ENCODE measurements around the gene TOM1L2.
"Not testable (repeated sequence)": the region's sequence is repeated elsewhere in the genome, so short reads cannot be mapped to it uniquely, and the experiment has no call there.

TOM1L2 gene

DNA sequence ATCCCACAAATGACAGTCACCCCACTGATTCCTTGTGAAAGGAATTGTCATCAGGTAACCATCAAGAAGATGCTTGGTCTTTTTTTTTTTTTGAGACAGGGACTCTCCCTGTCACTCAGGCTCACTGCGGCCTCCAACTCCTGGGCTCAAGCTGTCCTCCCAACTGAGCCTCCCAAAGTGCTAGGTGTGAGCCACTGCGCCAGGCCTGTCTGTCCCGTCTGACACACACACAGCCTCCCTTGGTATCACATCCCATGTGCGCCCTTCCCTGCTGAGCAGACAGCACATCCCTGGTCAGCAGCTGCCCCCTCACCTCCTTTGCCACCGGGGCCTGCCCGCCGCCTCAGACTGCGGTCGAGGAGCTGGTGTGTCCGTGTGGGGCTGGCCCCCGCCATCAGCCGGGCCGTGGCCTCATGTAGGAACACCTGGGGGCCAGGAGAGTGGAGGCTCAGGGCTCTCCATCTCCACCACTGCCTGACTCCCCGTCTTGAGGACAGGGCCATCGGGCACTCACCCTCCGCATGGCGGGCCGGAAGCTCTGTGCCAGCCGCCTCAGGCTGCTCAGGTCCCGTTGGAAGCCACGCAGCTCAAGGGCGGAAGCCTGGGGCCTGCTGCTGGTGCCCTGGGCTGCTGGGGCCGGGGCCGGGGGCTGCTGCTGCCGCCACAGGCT is 159.0 kb downstream of the TOM1L2 start:
- peaks cover 90% of the 10 kb centered on the region for H3K36me3 Mint-ChIP-seq (ENCODE audit: insufficient read depth)
- H3K4me3 Mint-ChIP-seq, result peak overlapping the region; percentile 10 to 13
- no peaks in the 10 kb centered on the region for H3K9me3 Mint-ChIP-seq
- ATAC-seq (replicated peaks), result no peak
- H3K27me3 Mint-ChIP-seq, result no peaks in the 10 kb centered on the region
- H3K27ac Mint-ChIP-seq, result peak overlapping the region; percentile 13 to 67
- no peak for DNase-seq
- H3K4me1 Mint-ChIP-seq (ENCODE audit: low read depth in 2 of 2), result peaks cover 0 to 10% of the 10 kb centered on the region in 2 donors

- Mint-ChIP-seq H3K36me3 (ENCODE audit: insufficient read depth) (peaks cover 88% of the 10 kb centered on the region), H3K27me3 (no peaks in the 10 kb centered on the region), H3K9me3 (no peaks in the 10 kb centered on the region), H3K27ac (peak overlapping the region; percentile 13 to 67), H3K4me1 (ENCODE audit: low read depth in 2 of 2) (peaks cover 0 to 10% of the 10 kb centered on the region in 2 donors), H3K4me3 (peak overlapping the region in 1 of 2 donors; percentile 18)
- peak; percentile 66 to 77 (median 70) for DNase-seq
- ATAC-seq (replicated peaks), result peak; percentile 59
These were observed 159.8 kb downstream of the TOM1L2 start for GRCh38 chr17:17812211-17813054.

- Mint-ChIP-seq H3K9me3 (no peaks in the 10 kb centered on the region), H3K27ac (peak overlapping the region; percentile 41 to 80), H3K4me3 (no peak overlapping the region), H3K36me3 (ENCODE audit: insufficient read depth) (peaks cover 84% of the 10 kb centered on the region), H3K4me1 (ENCODE audit: low read depth in 2 of 2) (peaks cover 0 to 10% of the 10 kb centered on the region in 2 donors), H3K27me3 (no peaks in the 10 kb centered on the region)
- ATAC-seq (replicated peaks) (no peak), DNase-seq (no peak)
These were observed 160.6 kb downstream of the TOM1L2 start for GRCh38 chr17:17811381-17812210.

- Mint-ChIP-seq H3K4me1 (ENCODE audit: low read depth in 2 of 2) (peaks cover 0 to 10% of the 10 kb centered on the region in 2 donors), H3K27me3 (no peaks in the 10 kb centered on the region), H3K4me3 (peak overlapping the region in 1 of 2 donors; percentile 27), H3K27ac (peak overlapping the region; percentile 41 to 80), H3K9me3 (no peaks in the 10 kb centered on the region), H3K36me3 (ENCODE audit: insufficient read depth) (peaks cover 79% of the 10 kb centered on the region)
- DNase-seq (no peak), ATAC-seq (replicated peaks) (no peak)
These were observed 161.3 kb downstream of the TOM1L2 start for GRCh38 chr17:17810895-17811248.

DNA sequence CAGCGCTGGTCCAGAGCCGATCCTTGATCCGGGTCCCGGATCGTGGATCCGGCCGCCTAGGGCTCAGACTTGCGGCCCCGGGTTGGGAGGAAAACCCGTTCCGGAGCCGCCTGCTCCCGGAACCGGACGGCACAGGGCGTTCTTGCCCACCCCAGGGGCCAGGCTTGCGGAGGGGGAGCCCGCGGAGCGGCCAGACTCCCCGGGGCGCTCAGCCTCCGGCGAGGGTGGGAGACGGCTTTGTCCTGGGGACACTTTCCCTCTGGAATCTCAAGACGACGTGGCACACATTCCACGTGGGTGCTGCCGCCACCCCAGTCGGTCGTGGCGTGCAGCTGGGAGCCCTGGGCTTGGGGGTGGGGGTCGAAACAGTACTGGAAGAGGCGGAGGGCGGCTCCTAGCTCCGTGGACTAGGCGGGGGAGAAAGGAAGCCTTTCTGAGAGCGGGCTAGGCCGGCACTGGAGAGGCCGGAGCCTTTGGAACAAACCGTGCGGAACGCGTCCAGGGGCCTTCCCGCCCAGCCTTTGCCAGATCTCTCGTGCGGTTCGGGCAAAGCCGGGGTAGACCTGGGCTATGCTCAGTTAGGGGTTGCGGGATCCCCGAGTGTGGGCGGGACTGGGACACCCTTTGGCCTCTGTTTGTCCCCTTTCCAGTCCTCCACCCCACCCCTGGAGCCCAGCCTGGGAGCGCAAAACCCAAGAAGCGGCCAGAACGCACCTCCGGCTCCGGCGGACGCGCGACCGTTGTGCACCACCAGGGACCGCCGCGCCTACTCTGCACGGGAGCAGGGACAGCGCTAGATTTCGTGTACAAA is 161.9 kb downstream of the TOM1L2 start:
- no peaks in the 10 kb centered on the region for H3K9me3 Mint-ChIP-seq
- ATAC-seq (replicated peaks) (no peak), DNase-seq (no peak)
- peak overlapping the region in 1 of 2 donors; percentile 27 for H3K4me3 Mint-ChIP-seq
- H3K27ac Mint-ChIP-seq, result peak overlapping the region in 1 of 2 donors; percentile 80
- peaks cover 0 to 8% of the 10 kb centered on the region in 2 donors for H3K4me1 Mint-ChIP-seq (ENCODE audit: low read depth in 2 of 2)
- no peaks in the 10 kb centered on the region for H3K27me3 Mint-ChIP-seq
- H3K36me3 Mint-ChIP-seq (ENCODE audit: insufficient read depth), result peaks cover 74% of the 10 kb centered on the region

DNA sequence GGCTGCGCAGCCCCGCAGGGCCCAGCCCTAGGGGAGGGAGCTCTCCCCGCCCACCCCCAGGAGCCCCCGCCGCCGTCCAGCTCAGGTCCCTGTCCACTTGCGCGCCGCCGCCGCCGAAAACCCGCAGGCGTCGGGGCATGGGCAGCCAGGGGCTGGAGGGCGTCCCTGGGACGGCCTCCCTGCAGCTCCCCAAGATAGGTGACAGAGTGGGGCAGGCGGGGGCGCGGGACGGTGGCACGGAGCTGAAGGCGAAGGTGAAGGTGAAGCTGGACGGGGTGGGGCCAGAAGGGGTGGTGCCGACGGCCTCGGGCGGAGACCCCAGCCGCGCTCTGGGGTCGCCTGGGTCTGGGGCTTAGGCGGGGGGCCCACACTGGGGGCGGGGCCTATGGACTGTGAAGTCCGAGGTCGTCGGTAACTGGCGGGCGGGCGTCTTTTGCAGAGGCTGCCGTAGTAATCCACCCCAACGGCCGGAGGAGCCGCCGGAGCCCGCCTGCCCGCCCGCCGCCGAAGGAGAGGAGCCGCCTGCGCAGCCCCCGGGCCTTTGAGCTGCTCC is 162.6 kb downstream of the TOM1L2 start:
- ATAC-seq (replicated peaks) (no peak), DNase-seq (no peak)
- Mint-ChIP-seq H3K27ac (peak overlapping the region in 1 of 2 donors; percentile 80), H3K9me3 (no peaks in the 10 kb centered on the region), H3K27me3 (no peaks in the 10 kb centered on the region), H3K36me3 (ENCODE audit: insufficient read depth) (peaks cover 67% of the 10 kb centered on the region), H3K4me3 (no peak overlapping the region), H3K4me1 (ENCODE audit: low read depth in 2 of 2) (peaks cover 0 to 8% of the 10 kb centered on the region in 2 donors)

DNA sequence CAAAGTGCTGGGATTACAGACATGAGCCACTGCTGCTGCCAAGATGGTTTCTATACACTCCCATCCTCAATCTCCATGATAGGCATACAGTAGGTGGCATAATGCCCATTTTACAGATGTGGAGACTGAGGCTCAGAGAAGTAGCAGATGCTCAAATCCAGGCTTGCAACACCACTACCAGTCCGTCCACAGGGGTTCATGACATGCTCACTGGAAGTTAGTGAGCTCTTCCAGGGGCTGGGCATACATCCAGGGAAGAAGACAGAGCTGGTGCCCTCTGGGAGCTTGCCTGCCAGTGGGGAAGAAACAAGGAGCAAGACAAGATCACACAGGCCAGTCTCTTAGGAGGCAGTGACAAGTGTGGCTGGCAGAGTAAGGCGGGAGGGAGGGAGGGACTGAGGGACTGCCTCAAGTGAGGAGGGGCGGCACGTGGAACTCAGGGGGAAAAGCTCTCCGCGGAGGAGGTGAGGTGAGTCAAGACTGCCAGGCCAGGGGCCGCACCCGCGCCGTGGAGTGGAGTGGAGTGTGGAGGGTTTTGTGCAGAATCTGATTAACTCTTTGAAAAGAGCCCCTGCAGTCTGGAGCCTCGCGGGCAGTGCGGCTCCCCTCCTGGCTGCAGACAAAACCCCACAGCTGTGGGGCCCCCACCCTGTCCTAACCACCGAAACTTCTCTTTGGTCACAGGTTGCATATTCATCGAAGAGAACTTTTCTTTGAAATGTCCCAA is 163.3 kb downstream of the TOM1L2 start:
- no peak for DNase-seq
- peak; percentile 13 for ATAC-seq (replicated peaks)
- H3K27me3 Mint-ChIP-seq, result no peaks in the 10 kb centered on the region
- H3K36me3 Mint-ChIP-seq (ENCODE audit: insufficient read depth), result peaks cover 62% of the 10 kb centered on the region
- H3K4me3 Mint-ChIP-seq, result peak overlapping the region; percentile 53 to 54
- H3K9me3 Mint-ChIP-seq, result no peaks in the 10 kb centered on the region
- peaks cover 0 to 8% of the 10 kb centered on the region in 2 donors for H3K4me1 Mint-ChIP-seq (ENCODE audit: low read depth in 2 of 2)
- H3K27ac Mint-ChIP-seq, result peak overlapping the region; percentile 47 to 60

DNA sequence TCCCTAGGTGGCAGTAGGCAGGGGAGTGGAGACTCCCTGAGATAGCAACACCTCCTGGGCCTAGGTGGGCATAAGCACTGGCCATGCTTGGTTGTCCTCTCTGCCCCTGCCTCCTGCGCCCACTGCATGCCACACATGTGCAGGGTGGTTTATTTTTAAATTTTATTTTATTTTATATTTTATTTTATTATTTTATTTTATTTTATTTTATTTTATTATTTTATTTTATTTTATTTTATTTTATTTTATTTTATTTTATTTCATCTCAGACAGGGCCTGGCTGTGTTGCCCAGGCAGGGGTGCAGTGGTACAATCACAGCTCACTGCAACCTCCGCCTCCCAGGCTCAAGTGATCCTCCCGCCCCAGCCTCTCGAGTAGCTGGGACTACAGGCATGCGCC is 164.0 kb downstream of the TOM1L2 start:
- H3K9me3 Mint-ChIP-seq; ATAC-seq (replicated peaks); H3K4me3 Mint-ChIP-seq; H3K27me3 Mint-ChIP-seq; DNase-seq; H3K4me1 Mint-ChIP-seq (ENCODE audit: low read depth in 2 of 2): not testable (repeated sequence)
- peaks cover 58% of the 10 kb centered on the region for H3K36me3 Mint-ChIP-seq (ENCODE audit: insufficient read depth)
- H3K27ac Mint-ChIP-seq, result peak overlapping the region; percentile 37 to 49

DNA sequence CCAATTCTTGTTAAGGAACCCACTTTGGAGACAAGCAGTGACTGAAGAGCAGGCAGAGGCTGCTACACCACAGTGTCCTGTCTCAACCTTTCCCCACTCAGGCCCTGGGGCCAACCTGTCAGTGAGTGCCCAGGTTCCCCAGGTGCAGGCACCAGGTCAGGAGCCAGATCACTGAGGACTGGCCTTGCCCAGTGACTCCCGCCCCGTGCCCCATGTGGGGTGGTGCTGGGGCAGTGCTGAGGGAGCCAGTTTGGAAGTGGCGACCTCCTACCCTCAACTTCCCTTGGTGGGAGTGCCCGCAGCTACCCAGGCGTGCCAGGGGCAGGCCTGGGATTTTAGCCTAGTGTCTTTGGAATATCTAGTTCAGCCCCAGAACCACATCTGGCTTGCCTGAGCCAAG is 164.8 kb downstream of the TOM1L2 start:
- DNase-seq (no peak), ATAC-seq (replicated peaks) (no peak)
- Mint-ChIP-seq H3K27me3 (no peaks in the 10 kb centered on the region), H3K4me1 (ENCODE audit: low read depth in 2 of 2) (peaks cover 0 to 5% of the 10 kb centered on the region in 2 donors), H3K4me3 (no peak overlapping the region), H3K9me3 (no peaks in the 10 kb centered on the region), H3K27ac (peak overlapping the region; percentile 37 to 49), H3K36me3 (ENCODE audit: insufficient read depth) (peaks cover 57% of the 10 kb centered on the region)

GRCh38 chr17:17806611-17807274 is 165.5 kb downstream of the TOM1L2 start:
- no peak overlapping the region for H3K4me3 Mint-ChIP-seq
- DNase-seq, result no peak
- ATAC-seq (replicated peaks), result no peak
- peaks cover 54% of the 10 kb centered on the region for H3K36me3 Mint-ChIP-seq (ENCODE audit: insufficient read depth)
- no peaks in the 10 kb centered on the region for H3K9me3 Mint-ChIP-seq
- H3K27me3 Mint-ChIP-seq, result no peaks in the 10 kb centered on the region
- peaks cover 0 to 5% of the 10 kb centered on the region in 2 donors for H3K4me1 Mint-ChIP-seq (ENCODE audit: low read depth in 2 of 2)
- peak overlapping the region in 1 of 2 donors; percentile 60 for H3K27ac Mint-ChIP-seq

GRCh38 chr17:17806035-17806434 is 166.2 kb downstream of the TOM1L2 start:
- H3K27ac Mint-ChIP-seq, result peak overlapping the region in 1 of 2 donors; percentile 60
- DNase-seq (no peak), ATAC-seq (replicated peaks) (no peak)
- H3K27me3 Mint-ChIP-seq, result no peaks in the 10 kb centered on the region
- peaks cover 49% of the 10 kb centered on the region for H3K36me3 Mint-ChIP-seq (ENCODE audit: insufficient read depth)
- no peak overlapping the region for H3K4me3 Mint-ChIP-seq
- H3K4me1 Mint-ChIP-seq (ENCODE audit: low read depth in 2 of 2), result peaks cover 0 to 5% of the 10 kb centered on the region in 2 donors
- no peaks in the 10 kb centered on the region for H3K9me3 Mint-ChIP-seq
